ENCODE data around the gene MYOCOS. TPM values are rescaled to one million over a fixed set of nuclear protein-coding genes. Genes with fewer than 3 reads are reported as not detected.
"Not testable (repeated sequence)": the region's sequence is repeated elsewhere in the genome, so short reads cannot be mapped to it uniquely, and the experiment has no call there.

Gene MYOCOS
- total RNA-seq, 2 experiments from 2014 or later, result 0.14 TPM; not detected in 1

- no peak for DNase-seq
- no peak overlapping the region for H3K4me3 Mint-ChIP-seq
- H3K4me1 Mint-ChIP-seq, result no peaks in the 10 kb centered on the region
- no peaks in the 10 kb centered on the region for H3K36me3 Mint-ChIP-seq
- H3K9me3 Mint-ChIP-seq, result no peaks in the 10 kb centered on the region
- H3K27ac Mint-ChIP-seq, result no peak overlapping the region
- H3K27me3 Mint-ChIP-seq, result no peaks in the 10 kb centered on the region
These were observed 15.6 kb upstream of the MYOCOS start for GRCh38 chr1:171606402-171606941.

- H3K4me3 Mint-ChIP-seq, result no peak overlapping the region
- H3K27me3 Mint-ChIP-seq, result no peaks in the 10 kb centered on the region
These were observed 11.7 kb upstream of the MYOCOS start for GRCh38 chr1:171610385-171610784.

GRCh38 chr1:171611306-171611705, 10.7 kb upstream of the MYOCOS start:
- Mint-ChIP-seq H3K27ac (no peak overlapping the region), H3K4me3 (no peak overlapping the region), H3K4me1 (no peaks in the 10 kb centered on the region), H3K27me3 (no peaks in the 10 kb centered on the region), H3K36me3 (no peaks in the 10 kb centered on the region), H3K9me3 (no peaks in the 10 kb centered on the region)
- DNase-seq, result no peak

More at GRCh38 chr1:171610385-171610784, 11.7 kb upstream of the MYOCOS start:
- DNase-seq, result no peak
- Mint-ChIP-seq H3K27ac (no peak overlapping the region), H3K36me3 (no peaks in the 10 kb centered on the region), H3K4me1 (no peaks in the 10 kb centered on the region), H3K9me3 (no peaks in the 10 kb centered on the region)

- Mint-ChIP-seq H3K27ac (no peak overlapping the region), H3K4me1 (no peaks in the 10 kb centered on the region)
These were observed 8.8 kb upstream of the MYOCOS start for GRCh38 chr1:171613282-171613681.

GRCh38 chr1:171615122-171615906, 6.7 kb upstream of the MYOCOS start:
- not testable (repeated sequence) for H3K4me3 Mint-ChIP-seq, H3K27me3 Mint-ChIP-seq, H3K36me3 Mint-ChIP-seq, H3K4me1 Mint-ChIP-seq, DNase-seq, H3K27ac Mint-ChIP-seq, H3K9me3 Mint-ChIP-seq

More at GRCh38 chr1:171613282-171613681, 8.8 kb upstream of the MYOCOS start:
- H3K27me3 Mint-ChIP-seq, result no peaks in the 10 kb centered on the region
- DNase-seq, result no peak
- no peaks in the 10 kb centered on the region for H3K36me3 Mint-ChIP-seq
- H3K9me3 Mint-ChIP-seq, result no peaks in the 10 kb centered on the region
- no peak overlapping the region for H3K4me3 Mint-ChIP-seq

- Mint-ChIP-seq H3K4me1 (no peaks in the 10 kb centered on the region), H3K4me3 (no peak overlapping the region), H3K27me3 (no peaks in the 10 kb centered on the region), H3K36me3 (no peaks in the 10 kb centered on the region), H3K27ac (no peak overlapping the region), H3K9me3 (no peaks in the 10 kb centered on the region)
- no peak for DNase-seq
These were observed 5.5 kb upstream of the MYOCOS start for GRCh38 chr1:171616586-171616985.

- no peak for DNase-seq
- Mint-ChIP-seq H3K4me3 (no peak overlapping the region), H3K27me3 (peaks cover 5% of the 10 kb centered on the region), H3K9me3 (no peaks in the 10 kb centered on the region), H3K4me1 (no peaks in the 10 kb centered on the region), H3K36me3 (no peaks in the 10 kb centered on the region), H3K27ac (no peak overlapping the region)
These were observed 1.7 kb downstream of the MYOCOS start for GRCh38 chr1:171623651-171624331.

GRCh38 chr1:171625225-171625624, 3.2 kb downstream of the MYOCOS start:
- H3K9me3 Mint-ChIP-seq, result no peaks in the 10 kb centered on the region
- no peak overlapping the region for H3K27ac Mint-ChIP-seq
- no peaks in the 10 kb centered on the region for H3K4me1 Mint-ChIP-seq
- no peak overlapping the region for H3K4me3 Mint-ChIP-seq
- DNase-seq, result no peak
- H3K27me3 Mint-ChIP-seq, result peaks cover 5% of the 10 kb centered on the region
- no peaks in the 10 kb centered on the region for H3K36me3 Mint-ChIP-seq

- Mint-ChIP-seq H3K36me3 (no peaks in the 10 kb centered on the region), H3K4me3 (no peak overlapping the region), H3K27ac (no peak overlapping the region), H3K4me1 (no peaks in the 10 kb centered on the region), H3K9me3 (no peaks in the 10 kb centered on the region), H3K27me3 (peaks cover 5% of the 10 kb centered on the region)
- no peak for DNase-seq
These were observed 5.0 kb downstream of the MYOCOS start for GRCh38 chr1:171627020-171627419.

- no peak for DNase-seq
- no peak overlapping the region for H3K4me3 Mint-ChIP-seq
- no peaks in the 10 kb centered on the region for H3K4me1 Mint-ChIP-seq
- no peaks in the 10 kb centered on the region for H3K36me3 Mint-ChIP-seq
- peaks cover 9% of the 10 kb centered on the region for H3K27me3 Mint-ChIP-seq
- no peaks in the 10 kb centered on the region for H3K9me3 Mint-ChIP-seq
- H3K27ac Mint-ChIP-seq, result no peak overlapping the region
These were observed 6.2 kb downstream of the MYOCOS start for GRCh38 chr1:171628225-171628624.

GRCh38 chr1:171635661-171636060, 13.6 kb downstream of the MYOCOS start:
- peaks cover 4% of the 10 kb centered on the region for H3K4me1 Mint-ChIP-seq
- H3K4me3 Mint-ChIP-seq, result no peak overlapping the region
- H3K9me3 Mint-ChIP-seq, result no peaks in the 10 kb centered on the region
- peaks cover 4% of the 10 kb centered on the region for H3K27me3 Mint-ChIP-seq
- H3K27ac Mint-ChIP-seq, result no peak overlapping the region
- no peak for DNase-seq
- H3K36me3 Mint-ChIP-seq, result no peaks in the 10 kb centered on the region

- Mint-ChIP-seq H3K4me1 (peaks cover 4% of the 10 kb centered on the region), H3K36me3 (no peaks in the 10 kb centered on the region), H3K9me3 (no peaks in the 10 kb centered on the region), H3K4me3 (no peak overlapping the region), H3K27me3 (peaks cover 4% of the 10 kb centered on the region), H3K27ac (no peak overlapping the region)
- DNase-seq, result no peak
These were observed 14.1 kb downstream of the MYOCOS start for GRCh38 chr1:171636141-171636540.

- peaks cover 4% of the 10 kb centered on the region for H3K4me1 Mint-ChIP-seq
- no peaks in the 10 kb centered on the region for H3K27me3 Mint-ChIP-seq
- no peak for DNase-seq
- H3K9me3 Mint-ChIP-seq, result no peaks in the 10 kb centered on the region
- no peaks in the 10 kb centered on the region for H3K36me3 Mint-ChIP-seq
- no peak overlapping the region for H3K4me3 Mint-ChIP-seq
- H3K27ac Mint-ChIP-seq, result no peak overlapping the region
These were observed 16.0 kb downstream of the MYOCOS start for GRCh38 chr1:171637928-171638576.

GRCh38 chr1:171640225-171640624, 18.2 kb downstream of the MYOCOS start:
- H3K27me3 Mint-ChIP-seq, result peaks cover 6% of the 10 kb centered on the region

More at GRCh38 chr1:171640225-171640624, 18.2 kb downstream of the MYOCOS start:
- Mint-ChIP-seq H3K4me3 (no peak overlapping the region), H3K9me3 (no peaks in the 10 kb centered on the region), H3K4me1 (peaks cover 9% of the 10 kb centered on the region), H3K27ac (no peak overlapping the region), H3K36me3 (no peaks in the 10 kb centered on the region)
- DNase-seq, result no peak
